HT-29 (cell line): ENCODE measurements around the gene DOCK3. TPM values are rescaled to one million over a fixed set of nuclear protein-coding genes. Genes with fewer than 3 reads are reported as not detected.
"Not testable (repeated sequence)": the region's sequence is repeated elsewhere in the genome, so short reads cannot be mapped to it uniquely, and the experiment has no call there.

Experiments
- DNase-seq: peaks from one replicate; pipeline ENCODE4 v3.0.0-alpha.2; 2015; ENCODE audit warnings: low spot score
- total RNA-seq: library from RNA; depleted of rRNA; stranded (reverse); fragments of >200 nt; shearing (Covaris generic); gene quantifications from 2 replicates; pipeline ENCODE4 v1.2.3, GENCODE V29; 2014

The DOCK3 gene
- total RNA-seq, 1 experiment from 2014 or later: 0.10 TPM

GRCh38 chr3:51102396-51102795, 427.7 kb downstream of the DOCK3 start:
- no peak for DNase-seq

GRCh38 chr3:51106242-51106876, 431.6 kb downstream of the DOCK3 start:
- no peak for DNase-seq

GRCh38 chr3:51110586-51110985, 435.9 kb downstream of the DOCK3 start:
- no peak for DNase-seq

- DNase-seq: no peak
Observed at GRCh38 chr3:51122944-51123343, 448.2 kb downstream of the DOCK3 start.

GRCh38 chr3:51123531-51123930, 448.8 kb downstream of the DOCK3 start:
- DNase-seq: no peak

- DNase-seq: not testable (repeated sequence)
Observed at GRCh38 chr3:51131607-51132006, 456.9 kb downstream of the DOCK3 start.

- no peak for DNase-seq
Observed at GRCh38 chr3:51137715-51138114, 463.0 kb downstream of the DOCK3 start.

GRCh38 chr3:51139616-51140015, 464.9 kb downstream of the DOCK3 start:
- DNase-seq: no peak

- DNase-seq: no peak
Observed at GRCh38 chr3:51141573-51141972, 466.8 kb downstream of the DOCK3 start.

- DNase-seq: no peak
Observed at GRCh38 chr3:51145811-51146585, 471.3 kb downstream of the DOCK3 start.

- DNase-seq: no peak
Observed at GRCh38 chr3:51146781-51147180, 472.1 kb downstream of the DOCK3 start.

- DNase-seq: no peak
Observed at GRCh38 chr3:51156147-51156546, 481.4 kb downstream of the DOCK3 start.

- DNase-seq: no peak
Observed at GRCh38 chr3:51163051-51163450, 488.3 kb downstream of the DOCK3 start.

- no peak for DNase-seq
Observed at GRCh38 chr3:51173518-51174271, 499.0 kb downstream of the DOCK3 start.

- no peak for DNase-seq
Observed at GRCh38 chr3:51176923-51177322, 502.2 kb downstream of the DOCK3 start.

GRCh38 chr3:51186446-51186845, 511.7 kb downstream of the DOCK3 start:
- not testable (repeated sequence) for DNase-seq

GRCh38 chr3:51190199-51190598, 515.5 kb downstream of the DOCK3 start:
- no peak for DNase-seq

- DNase-seq: no peak
Observed at GRCh38 chr3:51190827-51191226, 516.1 kb downstream of the DOCK3 start.

GRCh38 chr3:51191768-51192167, 517.0 kb downstream of the DOCK3 start:
- DNase-seq: no peak

- DNase-seq: no peak
Observed at GRCh38 chr3:51198477-51198876, 523.8 kb downstream of the DOCK3 start.

GRCh38 chr3:51199296-51199695, 524.6 kb downstream of the DOCK3 start:
- DNase-seq: not testable (repeated sequence)

- no peak for DNase-seq
Observed at GRCh38 chr3:51216291-51216690, 541.6 kb downstream of the DOCK3 start.
